HepG2 (cell line): ENCODE measurements around the gene PPP1R1B.

Source experiments
- GABPA ChIP-seq, 2 experiments: IDR thresholded peaks; 2 replicates each; pipeline ENCODE4 v1.6.1; 2011 to 2016; ENCODE audit warnings: low read depth in 2 of 2, low read length in 1 of 2, missing biosample characterization in 1 of 2, missing genetic modification characterization in 1 of 2
- HNRNPUL1 ChIP-seq: fragments of 200-400 bp; formaldehyde crosslinking; IDR thresholded peaks from 2 replicates; pipeline ENCODE4 v1.6.1; 2017; ENCODE audit warnings: low read depth, mild to moderate bottlenecking, low read length, moderate library complexity
- YY1 ChIP-seq: IDR thresholded peaks from 2 replicates; pipeline ENCODE4 v1.6.1; 2011; ENCODE audit warnings: low read length, low read depth, moderate library complexity, mild to moderate bottlenecking; ENCODE audit not compliant: insufficient read depth, insufficient replicate concordance
- ZBTB21 ChIP-seq: sonication (generic); formaldehyde crosslinking; IDR thresholded peaks from 2 replicates; pipeline ENCODE4 v1.4.0; 2020; ENCODE audit warnings: missing genetic modification reagents
- TF ChIP-seq, protein P1 (sequence below): sonication (generic); formaldehyde crosslinking; IDR thresholded peaks from 2 replicates; pipeline ENCODE4 v1.8.0; 2022; ENCODE audit warnings: missing genetic modification reagents, low read depth, mild to moderate bottlenecking, borderline replicate concordance
- TF ChIP-seq, protein P2 (sequence below): sonication (generic); formaldehyde crosslinking; conservative IDR thresholded peaks from 2 replicates; pipeline ENCODE4 v1.4.0; 2020; ENCODE audit warnings: missing genetic modification reagents

DNA sequence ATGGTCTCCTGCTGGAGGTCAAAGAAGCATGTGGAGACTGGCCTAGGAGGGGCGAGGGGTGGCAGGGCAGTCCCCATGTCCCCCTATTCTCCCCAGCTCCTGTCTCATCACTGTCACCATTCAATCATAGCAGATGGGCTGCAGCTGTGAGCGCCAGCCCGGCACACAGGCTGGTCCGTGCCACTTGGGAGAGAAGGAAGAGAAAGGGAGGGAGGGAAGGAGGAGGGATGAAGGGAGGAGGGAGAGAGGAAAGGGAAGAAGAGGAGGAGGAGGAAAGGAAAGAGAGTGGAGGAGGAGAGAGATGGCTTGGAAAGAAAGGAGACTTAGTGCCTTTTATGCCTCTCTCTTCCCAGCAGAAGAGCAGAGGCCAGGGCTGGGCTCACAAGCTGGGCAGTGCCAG is 31.5 kb upstream of the PPP1R1B start:
- no peak for TF ChIP-seq GABPA (IDR thresholded peaks at IDR 0.05; ENCODE audit: low read depth, low read length)
- no peak for TF ChIP-seq GABPA (CRISPR knock-in tag; IDR thresholded peaks at IDR 0.05; ENCODE audit: low read depth)
- no peak for TF ChIP-seq ZBTB21 (CRISPR knock-in tag)
- TF ChIP-seq, protein P1, sequence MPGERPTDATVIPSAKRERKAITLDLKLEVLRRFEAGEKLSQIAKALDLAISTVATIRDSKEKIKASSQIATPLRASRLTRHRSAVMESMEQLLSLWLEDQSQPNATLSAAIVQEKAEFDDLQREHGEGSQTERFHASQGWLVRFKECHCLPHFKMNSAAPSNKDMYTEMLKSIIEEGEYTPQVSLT, result no peak
- TF ChIP-seq HNRNPUL1, result no peak
- TF ChIP-seq YY1, result no peak
- TF ChIP-seq, protein P2, sequence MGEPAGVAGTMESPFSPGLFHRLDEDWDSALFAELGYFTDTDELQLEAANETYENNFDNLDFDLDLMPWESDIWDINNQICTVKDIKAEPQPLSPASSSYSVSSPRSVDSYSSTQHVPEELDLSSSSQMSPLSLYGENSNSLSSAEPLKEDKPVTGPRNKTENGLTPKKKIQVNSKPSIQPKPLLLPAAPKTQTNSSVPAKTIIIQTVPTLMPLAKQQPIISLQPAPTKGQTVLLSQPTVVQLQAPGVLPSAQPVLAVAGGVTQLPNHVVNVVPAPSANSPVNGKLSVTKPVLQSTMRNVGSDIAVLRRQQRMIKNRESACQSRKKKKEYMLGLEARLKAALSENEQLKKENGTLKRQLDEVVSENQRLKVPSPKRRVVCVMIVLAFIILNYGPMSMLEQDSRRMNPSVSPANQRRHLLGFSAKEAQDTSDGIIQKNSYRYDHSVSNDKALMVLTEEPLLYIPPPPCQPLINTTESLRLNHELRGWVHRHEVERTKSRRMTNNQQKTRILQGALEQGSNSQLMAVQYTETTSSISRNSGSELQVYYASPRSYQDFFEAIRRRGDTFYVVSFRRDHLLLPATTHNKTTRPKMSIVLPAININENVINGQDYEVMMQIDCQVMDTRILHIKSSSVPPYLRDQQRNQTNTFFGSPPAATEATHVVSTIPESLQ (CRISPR knock-in tag), result no peak
